Gastrocnemius medialis (tissue), 4 donors: Measurements from ENCODE around the gene NUP153.

ENCODE experiments used
- CTCF ChIP-seq, 5 experiments: fragments of 450-650 bp in 3 of 5; fragments of 200-600 bp in 2 of 5; sonication (generic) in 2 of 5; IDR thresholded peaks in 4 of 5; conservative IDR thresholded peaks in 1 of 5; 1 replicate in 4 of 5; 2 replicates in 1 of 5; pipeline ENCODE4 v1.5.1; 2016 to 2019; ENCODE audit warnings: antibody characterized with exemption in 5 of 5, mild to moderate bottlenecking in 3 of 5, moderate library complexity in 3 of 5
- POLR2A ChIP-seq, 2 donors: fragments of 450-650 bp; IDR thresholded peaks; one replicate each; pipeline ENCODE4 v1.6.1; 2017; ENCODE audit warnings: antibody characterized with exemption in 2 of 2, mild to moderate bottlenecking in 2 of 2, moderate library complexity in 2 of 2

- TF ChIP-seq CTCF (IDR thresholded peaks at IDR 0.05 in 4 of 5, conservative IDR thresholded peaks at IDR 0.05 in 1 of 5) (no peak), POLR2A (IDR thresholded peaks at IDR 0.05) (no peak)
Measured at GRCh38 chr6:17737704-17738252, 31.1 kb upstream of the NUP153 start.
